H9 (cell line): ENCODE measurements around the gene BIRC7. TPM values are rescaled to one million over a fixed set of nuclear protein-coding genes. Genes with fewer than 3 reads are reported as not detected.

ENCODE experiments used
- DNase-seq: peaks from one replicate; pipeline ENCODE4 v3.0.0-alpha.2; 2017
- H2AFZ ChIP-seq: one replicate; pipeline ENCODE4 v1.6.1; 2013; ENCODE audit warnings: mild to moderate bottlenecking, low read length, control low read depth, moderate library complexity
- H2AK5ac ChIP-seq: 2 replicates; pipeline ENCODE4 v1.6.1; 2013; ENCODE audit warnings: low read length, control low read depth, mixed read lengths; ENCODE audit not compliant: insufficient read length
- H2BK120ac ChIP-seq: one replicate; pipeline ENCODE4 v1.6.1; 2013; ENCODE audit warnings: low read depth, mild to moderate bottlenecking, low read length, control low read depth, inconsistent platforms; ENCODE audit not compliant: poor library complexity, severe bottlenecking
- H2BK12ac ChIP-seq: 2 replicates; pipeline ENCODE4 v1.6.1; 2013; ENCODE audit warnings: low read length, control low read depth, mixed read lengths, low read depth; ENCODE audit not compliant: insufficient read length
- H2BK15ac ChIP-seq: 2 replicates; pipeline ENCODE4 v1.6.1; 2013; ENCODE audit warnings: low read depth, low read length, control low read depth
- H2BK20ac ChIP-seq: one replicate; pipeline ENCODE4 v1.6.1; 2013; ENCODE audit warnings: low read depth, mild to moderate bottlenecking, low read length, control low read depth, inconsistent platforms; ENCODE audit not compliant: poor library complexity, severe bottlenecking
- H2BK5ac ChIP-seq: 2 replicates; pipeline ENCODE4 v1.6.1; 2013; ENCODE audit warnings: low read length, control low read depth, mixed read lengths; ENCODE audit not compliant: insufficient read length
- H3K14ac ChIP-seq: 2 replicates; pipeline ENCODE4 v1.6.1; 2013; ENCODE audit warnings: low read length, control low read depth; ENCODE audit not compliant: insufficient read depth
- H3K18ac ChIP-seq: 2 replicates; pipeline ENCODE4 v1.6.1; 2013; ENCODE audit warnings: low read depth, mild to moderate bottlenecking, mixed read lengths, low read length, control low read depth; ENCODE audit not compliant: insufficient read length
- H3K23ac ChIP-seq: 2 replicates; pipeline ENCODE4 v1.6.1; 2013; ENCODE audit warnings: low read length, control low read depth, mixed read lengths, low read depth; ENCODE audit not compliant: insufficient read length
- H3K23me2 ChIP-seq: 2 replicates; pipeline ENCODE4 v1.6.1; 2013; ENCODE audit warnings: low read depth, mild to moderate bottlenecking, mixed read lengths, low read length, control low read depth; ENCODE audit not compliant: insufficient read length, poor library complexity, severe bottlenecking
- H3K27ac ChIP-seq: 2 replicates; pipeline ENCODE4 v1.5.1; 2013; ENCODE audit warnings: low read length, control low read depth, mixed read lengths, low read depth; ENCODE audit not compliant: insufficient read length
- H3K27me3 ChIP-seq: 2 replicates; pipeline ENCODE4 v1.6.1; 2013; ENCODE audit warnings: low read length, control low read depth, inconsistent platforms; ENCODE audit not compliant: insufficient read depth
- H3K4ac ChIP-seq: 2 replicates; pipeline ENCODE4 v1.6.1; 2013; ENCODE audit warnings: low read depth, mild to moderate bottlenecking, control low read depth, inconsistent platforms, low read length, moderate library complexity
- H3K4me1 ChIP-seq: 2 replicates; pipeline ENCODE4 v1.6.1; 2013; ENCODE audit warnings: low read length, control low read depth, inconsistent platforms; ENCODE audit not compliant: insufficient read depth
- H3K4me2 ChIP-seq: 2 replicates; pipeline ENCODE4 v1.6.1; 2013; ENCODE audit warnings: low read length, control low read depth, mixed read lengths; ENCODE audit not compliant: insufficient read length, insufficient read depth
- H3K56ac ChIP-seq: 2 replicates; pipeline ENCODE4 v1.6.1; 2013; ENCODE audit warnings: low read depth, mild to moderate bottlenecking, mixed read lengths, low read length, control low read depth; ENCODE audit not compliant: insufficient read length
- H3K79me1 ChIP-seq: 2 replicates; pipeline ENCODE4 v1.6.1; 2013; ENCODE audit warnings: low read depth, mild to moderate bottlenecking, moderate library complexity, low read length, control low read depth, inconsistent platforms; ENCODE audit not compliant: insufficient read depth, poor library complexity, severe bottlenecking
- H3K79me2 ChIP-seq: 2 replicates; pipeline ENCODE4 v1.6.1; 2013; ENCODE audit warnings: low read length, control low read depth, inconsistent platforms; ENCODE audit not compliant: insufficient read depth
- H3K9ac ChIP-seq: 2 replicates; pipeline ENCODE4 v1.6.1; 2013; ENCODE audit warnings: low read length, control low read depth, mixed read lengths; ENCODE audit not compliant: insufficient read length; ENCODE audit errors: extremely low read depth
- H3K9me3 ChIP-seq: one replicate; pipeline ENCODE4 v1.6.1; 2013; ENCODE audit warnings: low read depth, low read length, inconsistent platforms; ENCODE audit not compliant: control insufficient read depth
- H3T11ph ChIP-seq: one replicate; pipeline ENCODE4 v1.6.1; 2013; ENCODE audit warnings: mild to moderate bottlenecking, low read length, control low read depth, inconsistent platforms
- H4K20me1 ChIP-seq: one replicate; pipeline ENCODE4 v1.6.1; 2013; ENCODE audit not compliant: control insufficient read depth, insufficient read length, insufficient read depth
- H4K5ac ChIP-seq: 2 replicates; pipeline ENCODE4 v1.6.1; 2013; ENCODE audit warnings: low read depth, mild to moderate bottlenecking, mixed read lengths, low read length, control low read depth; ENCODE audit not compliant: insufficient read length
- H4K8ac ChIP-seq: replicated peaks from 2 replicates; pipeline ENCODE4 v1.6.1; 2013; ENCODE audit warnings: low read length, control low read depth, mixed read lengths, low read depth; ENCODE audit not compliant: insufficient read length
- H4K91ac ChIP-seq: 2 replicates; pipeline ENCODE4 v1.6.1; 2013; ENCODE audit warnings: low read depth, mild to moderate bottlenecking, moderate library complexity, mixed read lengths, low read length, control low read depth; ENCODE audit not compliant: insufficient read length
- H3K27ac Mint-ChIP-seq, 3 experiments: 2 replicates in 2 of 3; 3 replicates in 1 of 3; pipeline ENCODE4 v1.8.0; 2020 to 2021; ENCODE audit warnings: mixed read lengths in 3 of 3, mild to moderate bottlenecking in 1 of 3, moderate library complexity in 1 of 3
- H3K27me3 Mint-ChIP-seq: 2 replicates; pipeline ENCODE4 v1.8.0; 2021; ENCODE audit warnings: low read depth, mild to moderate bottlenecking, moderate library complexity, mixed read lengths
- H3K36me3 Mint-ChIP-seq, 3 experiments: 2 replicates in 2 of 3; 3 replicates in 1 of 3; pipeline ENCODE4 v1.8.0; 2020 to 2021; ENCODE audit warnings: low read depth in 3 of 3, mixed read lengths in 3 of 3; ENCODE audit not compliant: insufficient read depth in 1 of 3
- H3K4me1 Mint-ChIP-seq, 2 experiments: 2 replicates each; pipeline ENCODE4 v1.8.0; 2020; ENCODE audit warnings: mixed read lengths in 2 of 2
- H3K4me3 Mint-ChIP-seq, 2 experiments: 2 replicates in 1 of 2; 3 replicates in 1 of 2; pipeline ENCODE4 v1.8.0; 2020 to 2021; ENCODE audit warnings: mild to moderate bottlenecking in 2 of 2, mixed read lengths in 2 of 2, moderate library complexity in 1 of 2
- H3K9me3 Mint-ChIP-seq, 2 experiments: 2 replicates in 1 of 2; 3 replicates in 1 of 2; pipeline ENCODE4 v1.8.0; 2020; ENCODE audit warnings: mild to moderate bottlenecking in 2 of 2, mixed read lengths in 2 of 2, moderate library complexity in 1 of 2
- WGBS: extraction: QIAGEN DNeasy Blood & Tissue Kit; methylation state at CpG from one replicate; pipeline ENCODE4 v1.1.7; 2013; ENCODE audit warnings: missing lambda C conversion rate, low lambda C conversion rate, mixed read lengths; ENCODE audit not compliant: insufficient read length; ENCODE audit errors: extremely low coverage; 5-methylcytosine and 5-hydroxymethylcytosine counted together
- total RNA-seq: library from RNA; stranded (reverse); gene quantifications from 2 replicates; pipeline ENCODE4 v1.2.1, GENCODE V29; 2021
- TF ChIP-seq, protein P1 (sequence below): fragments of 200-600 bp; sonication (generic); conservative IDR thresholded peaks from 3 replicates; pipeline ENCODE4 v1.8.0; 2021; ENCODE audit warnings: antibody characterized with exemption, mild to moderate bottlenecking

Gene BIRC7
- total RNA-seq, 1 experiment from 2014 or later: not detected

DNA sequence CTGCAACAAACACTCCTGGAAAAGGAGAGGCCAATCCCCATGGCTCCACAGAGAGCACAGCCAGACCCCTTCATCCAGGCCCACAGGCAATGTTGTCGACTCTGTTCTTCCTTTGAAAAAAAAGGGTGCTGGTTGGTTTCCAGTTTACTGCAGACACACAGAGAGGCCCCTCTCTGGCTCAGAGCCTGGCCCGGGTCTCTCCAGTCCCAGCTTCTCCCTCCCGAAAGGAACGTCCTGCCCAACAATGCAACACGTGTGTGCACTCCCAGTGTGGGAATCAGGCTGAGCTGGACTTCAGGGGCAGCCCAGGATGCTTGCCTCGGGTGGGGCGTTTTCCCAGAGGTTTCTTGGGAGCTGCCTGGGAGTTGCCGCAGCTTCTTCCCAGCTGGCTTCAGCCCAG is 23.1 kb downstream of the BIRC7 start:
- Histone ChIP-seq H3K4me1 (no peaks in the 10 kb centered on the region; the same call in 1 of the 2 replicates), H3K9me3 (no peaks in the 10 kb centered on the region), H3K27me3 (no peaks in the 10 kb centered on the region; the same call in 1 of the 2 replicates), H3K4me2 (no peak overlapping the region), H2BK120ac (no peak overlapping the region), H2BK12ac (no peak overlapping the region), H2AFZ (no peak overlapping the region), H3K79me2 (no peaks in the 10 kb centered on the region), H3K9ac (no peak overlapping the region), H2BK20ac (no peak overlapping the region), H3K4ac (no peak overlapping the region), H3K18ac (no peak overlapping the region), H3K27ac (no peak overlapping the region), H3K23me2 (peaks cover 7% of the 10 kb centered on the region), H3K23ac (no peak overlapping the region), H2AK5ac (no peak overlapping the region), H3K14ac (peak overlapping the region; percentile 17; the same call in 1 of the 2 replicates), H2BK5ac (no peak overlapping the region), H4K8ac (no peak overlapping the region), H3K79me1 (no peaks in the 10 kb centered on the region), H2BK15ac (no peak overlapping the region), H3K56ac (no peak overlapping the region), H4K5ac (no peak overlapping the region), H3T11ph (no peak overlapping the region), H4K91ac (no peak overlapping the region), H4K20me1 (no peaks in the 10 kb centered on the region)
- no peaks in the 10 kb centered on the region; a peak in 1 of 5 replicates for H3K9me3 Mint-ChIP-seq
- no CpG with 5 or more reads among the region's 8 CpGs for WGBS
- no peak overlapping the region for H3K27ac Mint-ChIP-seq
- H3K4me3 Mint-ChIP-seq: no peak overlapping the region
- peaks cover 20 to 32% of the 10 kb centered on the region in 2 experiments for H3K4me1 Mint-ChIP-seq
- no peaks in the 10 kb centered on the region for H3K36me3 Mint-ChIP-seq
- TF ChIP-seq, protein P1, sequence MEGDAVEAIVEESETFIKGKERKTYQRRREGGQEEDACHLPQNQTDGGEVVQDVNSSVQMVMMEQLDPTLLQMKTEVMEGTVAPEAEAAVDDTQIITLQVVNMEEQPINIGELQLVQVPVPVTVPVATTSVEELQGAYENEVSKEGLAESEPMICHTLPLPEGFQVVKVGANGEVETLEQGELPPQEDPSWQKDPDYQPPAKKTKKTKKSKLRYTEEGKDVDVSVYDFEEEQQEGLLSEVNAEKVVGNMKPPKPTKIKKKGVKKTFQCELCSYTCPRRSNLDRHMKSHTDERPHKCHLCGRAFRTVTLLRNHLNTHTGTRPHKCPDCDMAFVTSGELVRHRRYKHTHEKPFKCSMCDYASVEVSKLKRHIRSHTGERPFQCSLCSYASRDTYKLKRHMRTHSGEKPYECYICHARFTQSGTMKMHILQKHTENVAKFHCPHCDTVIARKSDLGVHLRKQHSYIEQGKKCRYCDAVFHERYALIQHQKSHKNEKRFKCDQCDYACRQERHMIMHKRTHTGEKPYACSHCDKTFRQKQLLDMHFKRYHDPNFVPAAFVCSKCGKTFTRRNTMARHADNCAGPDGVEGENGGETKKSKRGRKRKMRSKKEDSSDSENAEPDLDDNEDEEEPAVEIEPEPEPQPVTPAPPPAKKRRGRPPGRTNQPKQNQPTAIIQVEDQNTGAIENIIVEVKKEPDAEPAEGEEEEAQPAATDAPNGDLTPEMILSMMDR: no peak
- DNase-seq: no peak
- peaks cover 34% of the 10 kb centered on the region for H3K27me3 Mint-ChIP-seq
